Measurements from ENCODE around the gene PPARG.

DNA sequence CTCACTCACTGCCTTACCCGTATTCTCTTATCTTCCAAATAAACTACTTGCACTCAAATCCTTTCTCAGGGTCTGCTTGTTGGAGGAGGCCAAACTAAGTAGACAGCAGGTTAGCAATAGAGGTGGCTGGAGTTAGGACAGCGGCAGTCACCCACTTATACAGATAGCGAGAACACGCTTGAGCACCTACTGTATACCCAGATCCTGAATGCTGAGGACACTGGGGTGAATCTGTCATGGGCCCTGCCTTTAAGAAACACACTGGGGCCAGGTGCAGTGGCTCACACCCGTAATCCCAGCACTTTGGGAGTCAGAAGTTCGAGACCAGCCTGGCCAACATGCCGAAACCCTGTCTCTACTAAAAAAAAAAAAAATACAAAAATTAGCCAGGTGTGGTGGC is 157.4 kb downstream of the PPARG start:
- TF ChIP-seq CTCF (IDR thresholded peaks at IDR 0.05; ENCODE audit: control extremely low read depth in 1 of 3, insufficient read depth in 1 of 3, low read depth in 1 of 3, low read length in 3 of 3) (no peak), KDM5A (IDR thresholded peaks at IDR 0.05; ENCODE audit: low read length) (no peak), EP300 (IDR thresholded peaks at IDR 0.05; ENCODE audit: borderline replicate concordance in 1 of 2, low read depth in 2 of 2, low read length in 2 of 2) (no peak), YY1 (IDR thresholded peaks at IDR 0.05; ENCODE audit: low read depth, low read length) (no peak), POLR2A (IDR thresholded peaks at IDR 0.05; ENCODE audit: control extremely low read depth in 1 of 2, low read depth in 2 of 2, low read length in 2 of 2) (no peak), TEAD4 (IDR thresholded peaks at IDR 0.05; ENCODE audit: low read depth, low read length) (no peak), SAP30 (IDR thresholded peaks at IDR 0.05; ENCODE audit: insufficient read depth, insufficient replicate concordance, low read length) (no peak), SP1 (IDR thresholded peaks at IDR 0.05; ENCODE audit: low read depth, low read length) (no peak), SIN3A (conservative IDR thresholded peaks at IDR 0.05 in 1 of 2, IDR thresholded peaks at IDR 0.05 in 1 of 2; ENCODE audit: low read depth in 1 of 2, low read length in 2 of 2) (no peak), JUND (IDR thresholded peaks at IDR 0.05; ENCODE audit: low read length) (no peak), SUZ12 (IDR thresholded peaks at IDR 0.05; ENCODE audit: low read length) (no peak), EGR1 (IDR thresholded peaks at IDR 0.05; ENCODE audit: borderline replicate concordance, low read depth, low read length) (no peak)
